Measurements from ENCODE around the gene PEX10.

Gene PEX10

DNA sequence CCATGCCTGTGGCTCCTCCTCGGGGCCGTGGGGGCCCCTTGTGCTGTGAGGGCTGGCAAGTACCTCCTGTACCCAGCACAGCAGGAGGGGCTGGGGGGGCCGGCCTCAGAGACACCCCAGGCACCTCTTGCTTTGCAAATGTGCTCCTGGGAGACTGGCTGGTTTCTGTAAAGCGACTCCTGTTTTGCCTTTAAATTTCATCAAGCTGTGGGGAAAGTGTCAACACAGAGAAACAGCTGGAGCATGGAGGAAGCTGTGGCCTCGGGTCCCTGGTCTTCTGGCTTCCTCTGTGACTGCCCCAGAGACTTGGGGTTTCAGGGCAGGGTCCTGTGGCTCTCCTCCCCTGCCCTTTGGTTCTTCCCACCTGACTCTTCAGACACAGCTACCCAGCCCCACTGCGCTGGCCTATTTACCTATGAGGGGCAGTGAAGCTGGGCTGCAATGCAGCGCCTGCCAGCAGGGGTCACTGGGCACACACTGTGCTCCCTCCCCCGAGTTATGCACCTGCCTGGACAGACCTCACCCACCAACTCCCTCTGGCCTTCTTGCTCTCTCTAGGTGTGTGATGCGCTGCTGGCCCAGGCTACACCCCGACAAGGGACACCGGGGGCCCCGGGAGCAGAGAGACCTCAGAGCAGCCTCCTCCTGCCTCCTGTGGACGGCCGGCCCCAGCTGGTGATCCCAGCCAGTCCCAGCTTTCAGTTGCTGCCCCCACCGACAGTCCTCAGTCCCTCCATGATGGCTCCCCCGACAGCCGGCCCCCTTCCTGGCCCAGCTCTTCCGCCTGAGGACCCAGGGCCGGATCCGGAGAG lies 17.6 kb upstream of the PEX10 start:
- peak overlapping the region; percentile 67 for H3K27ac ChIP-seq
- H3K27me3 ChIP-seq, result peaks cover 18% of the 10 kb centered on the region
- no peaks in the 10 kb centered on the region for H4K20me1 ChIP-seq
- H3K9me3 ChIP-seq, result no peaks in the 10 kb centered on the region
- peak overlapping the region; percentile 30; the same call in 1 of the 2 replicates for H3K9ac ChIP-seq
- H3K4me3 ChIP-seq, result 0 out of 2 replicates have a peak overlapping the region, but pooled peaks have one; percentile 4
- peak overlapping the region; percentile 84 for H3K4me2 ChIP-seq
- TF ChIP-seq Cebpa-rat (IDR thresholded peaks at IDR 0.05), result no peak
- no peaks in the 10 kb centered on the region for H3K36me3 ChIP-seq
- peaks cover 81% of the 10 kb centered on the region for H3K4me1 ChIP-seq

DNA sequence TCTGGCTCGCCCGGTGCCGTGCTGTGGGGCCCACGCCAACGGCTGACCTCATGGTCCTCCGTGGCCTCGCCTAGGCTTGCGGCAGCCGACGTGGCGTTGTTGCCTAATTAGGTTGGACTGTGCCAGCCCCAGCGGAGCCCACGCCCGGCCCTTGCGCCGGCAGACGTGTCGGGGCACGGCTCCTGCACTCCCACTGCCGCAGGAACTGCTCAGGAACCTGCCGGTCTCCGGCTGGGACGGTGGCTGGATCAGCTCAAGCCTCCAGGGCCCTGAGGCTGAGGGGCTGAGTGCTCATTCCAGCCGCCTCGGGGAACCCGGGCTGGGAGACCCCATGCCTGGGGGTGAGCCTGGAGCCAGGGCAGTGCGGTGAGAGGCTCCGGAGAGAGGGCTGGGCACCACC lies 16.1 kb upstream of the PEX10 start:
- H3K27me3 ChIP-seq, result peaks cover 8% of the 10 kb centered on the region
- peaks cover 72% of the 10 kb centered on the region for H3K4me1 ChIP-seq
- peak overlapping the region; percentile 84 for H3K4me2 ChIP-seq
- peak overlapping the region; percentile 67; the same call in 1 of the 2 replicates for H3K27ac ChIP-seq
- no peaks in the 10 kb centered on the region for H3K36me3 ChIP-seq
- no peak overlapping the region for H3K4me3 ChIP-seq
- TF ChIP-seq Cebpa-rat (IDR thresholded peaks at IDR 0.05), result no peak
- H3K9me3 ChIP-seq, result no peaks in the 10 kb centered on the region
- H4K20me1 ChIP-seq, result no peaks in the 10 kb centered on the region
- no peak overlapping the region for H3K9ac ChIP-seq

DNA sequence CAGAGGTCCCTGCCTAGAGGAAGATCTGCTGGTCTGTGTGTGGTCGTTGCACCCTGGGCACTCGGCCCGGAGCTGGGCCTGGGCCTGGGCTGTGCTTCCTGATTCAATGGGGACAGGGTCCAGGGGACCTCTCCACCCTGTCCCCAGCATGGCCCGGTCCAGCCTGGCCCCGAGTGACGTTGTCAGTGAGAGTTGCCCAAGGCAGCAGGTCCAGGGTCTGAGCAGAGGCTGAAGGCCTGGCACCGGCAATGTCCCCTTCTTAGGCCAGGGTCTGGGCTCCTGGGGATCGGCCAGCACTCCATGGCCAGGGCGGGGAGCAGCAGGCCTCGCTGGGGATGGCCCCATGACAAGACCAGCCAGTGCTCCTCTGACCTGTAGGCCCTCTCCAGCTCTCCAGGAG lies 15.6 kb upstream of the PEX10 start:
- Histone ChIP-seq H3K4me3 (no peak overlapping the region), H3K9ac (no peak overlapping the region), H3K27ac (0 out of 2 replicates have a peak overlapping the region, but pooled peaks have one; percentile 13), H3K27me3 (peaks cover 3% of the 10 kb centered on the region; the same call in 1 of the 2 replicates), H3K4me2 (0 out of 2 replicates have a peak overlapping the region, but pooled peaks have one; percentile 9), H3K36me3 (no peaks in the 10 kb centered on the region), H3K4me1 (peaks cover 67% of the 10 kb centered on the region), H4K20me1 (no peaks in the 10 kb centered on the region), H3K9me3 (peaks cover 5% of the 10 kb centered on the region)
- no peak for TF ChIP-seq Cebpa-rat (IDR thresholded peaks at IDR 0.05)

DNA sequence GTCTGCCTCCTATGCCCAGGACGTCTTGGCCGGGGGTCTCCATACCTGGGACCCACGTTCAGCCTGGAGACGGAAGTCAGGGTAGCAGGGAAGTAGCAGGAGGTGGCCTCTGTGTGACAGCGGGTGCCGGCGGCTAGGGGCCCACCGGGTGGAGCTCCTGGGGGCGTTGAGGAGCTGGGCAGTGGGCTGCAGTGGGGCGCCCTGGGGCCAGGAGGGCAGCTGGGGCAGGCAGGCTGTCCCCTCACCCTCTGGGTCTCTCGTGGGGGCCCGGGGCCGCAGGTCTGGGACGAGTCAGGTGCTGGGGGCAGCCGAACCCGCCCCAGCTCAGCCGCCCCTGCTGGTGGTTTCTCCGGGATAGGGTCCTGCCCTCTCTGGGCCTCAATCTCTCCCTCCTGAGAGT lies 14.7 kb upstream of the PEX10 start:
- Histone ChIP-seq H3K4me2 (no peak overlapping the region), H3K9me3 (peaks cover 11% of the 10 kb centered on the region), H3K9ac (no peak overlapping the region), H4K20me1 (no peaks in the 10 kb centered on the region), H3K36me3 (no peaks in the 10 kb centered on the region), H3K4me1 (peaks cover 58% of the 10 kb centered on the region), H3K27me3 (no peaks in the 10 kb centered on the region), H3K4me3 (no peak overlapping the region), H3K27ac (no peak overlapping the region)
- no peak for TF ChIP-seq Cebpa-rat (IDR thresholded peaks at IDR 0.05)

DNA sequence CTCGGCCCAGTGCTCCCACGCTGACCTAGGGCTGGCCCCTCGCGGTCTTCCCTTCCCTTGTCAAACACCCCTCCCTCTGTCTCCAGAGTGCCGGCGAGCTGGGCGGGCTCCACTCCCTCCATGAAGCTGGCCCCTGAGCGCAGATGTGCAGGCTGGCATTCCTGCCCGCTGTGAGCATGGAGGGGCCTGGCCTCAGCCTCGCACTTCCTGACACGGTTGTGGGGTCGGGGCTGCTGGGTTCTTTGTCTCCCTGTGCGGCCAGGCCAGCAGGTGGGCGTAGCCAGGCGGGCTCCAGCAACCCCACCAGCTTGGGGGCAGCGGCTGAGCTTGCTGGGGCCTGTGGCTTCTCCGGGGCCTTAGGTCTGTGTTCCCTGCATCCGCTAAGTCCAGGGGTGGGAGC lies 14.2 kb upstream of the PEX10 start:
- H3K4me1 ChIP-seq, result peaks cover 53% of the 10 kb centered on the region
- no peak for TF ChIP-seq Cebpa-rat (IDR thresholded peaks at IDR 0.05)
- no peak overlapping the region for H3K9ac ChIP-seq
- 0 out of 2 replicates have a peak overlapping the region, but pooled peaks have one; percentile 7 for H3K4me2 ChIP-seq
- H3K27me3 ChIP-seq, result no peaks in the 10 kb centered on the region
- H3K36me3 ChIP-seq, result no peaks in the 10 kb centered on the region
- H3K27ac ChIP-seq, result no peak overlapping the region
- no peak overlapping the region for H3K4me3 ChIP-seq
- peaks cover 11% of the 10 kb centered on the region for H3K9me3 ChIP-seq
- H4K20me1 ChIP-seq, result no peaks in the 10 kb centered on the region

DNA sequence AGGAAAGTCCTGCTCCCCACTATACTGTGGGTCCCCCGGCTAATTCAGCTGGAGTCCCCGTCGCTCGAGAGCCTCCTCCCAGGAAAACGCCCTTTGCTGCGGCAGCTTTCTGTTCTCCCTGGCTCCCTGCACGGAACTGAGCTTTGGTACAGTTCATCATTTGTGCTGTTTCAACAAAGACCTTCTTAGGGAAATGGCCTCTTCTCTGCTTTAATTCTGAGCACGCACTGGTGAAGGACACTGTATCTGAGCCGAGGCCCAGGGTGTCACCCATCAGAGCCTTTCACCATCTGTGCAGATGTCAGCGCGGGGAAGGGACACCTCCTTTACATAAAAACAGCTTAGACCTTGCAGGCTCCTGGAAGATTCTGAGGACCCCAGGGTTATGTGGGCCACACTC lies 13.5 kb upstream of the PEX10 start:
- H3K9me3 ChIP-seq, result peaks cover 11% of the 10 kb centered on the region
- no peaks in the 10 kb centered on the region for H3K27me3 ChIP-seq
- TF ChIP-seq Cebpa-rat (IDR thresholded peaks at IDR 0.05), result no peak
- no peak overlapping the region for H3K27ac ChIP-seq
- peak overlapping the region; percentile 7; the same call in 1 of the 2 replicates for H3K4me2 ChIP-seq
- no peak overlapping the region for H3K4me3 ChIP-seq
- H3K36me3 ChIP-seq, result no peaks in the 10 kb centered on the region
- H4K20me1 ChIP-seq, result no peaks in the 10 kb centered on the region
- no peak overlapping the region for H3K9ac ChIP-seq
- H3K4me1 ChIP-seq, result peaks cover 48% of the 10 kb centered on the region

DNA sequence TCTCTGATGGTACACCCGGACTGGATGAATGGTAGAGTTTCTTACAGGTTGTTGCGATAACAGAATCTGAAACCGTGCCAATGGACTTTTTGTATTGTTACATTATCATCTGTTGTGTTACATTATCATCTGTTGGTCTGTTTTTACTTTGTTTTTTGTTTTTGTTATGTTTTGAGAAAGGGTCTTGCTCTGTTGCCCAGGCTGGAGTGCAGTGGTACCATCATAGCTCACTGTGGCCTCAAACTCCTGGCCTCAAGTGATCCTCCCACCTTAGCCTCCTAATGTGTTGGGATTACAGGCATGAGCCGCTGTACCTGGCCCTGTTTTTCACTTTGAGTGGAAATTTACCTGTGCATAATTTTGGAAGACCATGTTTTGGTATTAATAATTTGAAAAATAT lies 10.2 kb upstream of the PEX10 start:
- Histone ChIP-seq H3K4me1 (peaks cover 23% of the 10 kb centered on the region; the same call in 1 of the 2 replicates), H3K4me3 (no peak overlapping the region), H4K20me1 (no peaks in the 10 kb centered on the region), H3K9me3 (peaks cover 11% of the 10 kb centered on the region), H3K27me3 (no peaks in the 10 kb centered on the region), H3K9ac (no peak overlapping the region), H3K4me2 (no peak overlapping the region), H3K27ac (no peak overlapping the region), H3K36me3 (no peaks in the 10 kb centered on the region)
- no peak for TF ChIP-seq Cebpa-rat (IDR thresholded peaks at IDR 0.05)

DNA sequence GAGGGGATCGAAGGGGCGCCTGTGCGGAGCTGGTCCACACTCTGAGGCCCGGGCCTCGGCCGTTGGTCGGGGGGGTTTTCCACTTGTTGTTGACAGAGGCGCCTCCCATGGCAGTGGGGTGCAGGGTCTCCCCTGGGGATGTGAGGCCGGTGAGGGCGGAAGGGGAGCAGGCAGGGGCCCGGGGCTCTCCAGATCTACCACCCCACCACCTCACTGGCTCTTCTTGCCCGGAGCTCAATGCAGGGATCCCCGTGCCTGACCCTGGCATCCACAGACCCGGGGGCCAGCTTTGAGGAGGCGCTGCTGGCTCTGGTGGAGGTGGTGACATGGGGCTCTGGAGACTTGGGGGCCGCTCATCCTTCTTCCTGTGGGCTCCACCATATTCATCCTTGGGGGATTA lies 7.1 kb upstream of the PEX10 start:
- no peak overlapping the region for H3K27ac ChIP-seq
- peaks cover 41% of the 10 kb centered on the region for H3K4me1 ChIP-seq
- H3K36me3 ChIP-seq, result no peaks in the 10 kb centered on the region
- H3K4me2 ChIP-seq, result no peak overlapping the region
- H3K4me3 ChIP-seq, result no peak overlapping the region
- peaks cover 3% of the 10 kb centered on the region; the same call in 1 of the 2 replicates for H3K27me3 ChIP-seq
- peaks cover 11% of the 10 kb centered on the region for H3K9me3 ChIP-seq
- no peaks in the 10 kb centered on the region for H4K20me1 ChIP-seq
- no peak for TF ChIP-seq Cebpa-rat (IDR thresholded peaks at IDR 0.05)
- H3K9ac ChIP-seq, result no peak overlapping the region

DNA sequence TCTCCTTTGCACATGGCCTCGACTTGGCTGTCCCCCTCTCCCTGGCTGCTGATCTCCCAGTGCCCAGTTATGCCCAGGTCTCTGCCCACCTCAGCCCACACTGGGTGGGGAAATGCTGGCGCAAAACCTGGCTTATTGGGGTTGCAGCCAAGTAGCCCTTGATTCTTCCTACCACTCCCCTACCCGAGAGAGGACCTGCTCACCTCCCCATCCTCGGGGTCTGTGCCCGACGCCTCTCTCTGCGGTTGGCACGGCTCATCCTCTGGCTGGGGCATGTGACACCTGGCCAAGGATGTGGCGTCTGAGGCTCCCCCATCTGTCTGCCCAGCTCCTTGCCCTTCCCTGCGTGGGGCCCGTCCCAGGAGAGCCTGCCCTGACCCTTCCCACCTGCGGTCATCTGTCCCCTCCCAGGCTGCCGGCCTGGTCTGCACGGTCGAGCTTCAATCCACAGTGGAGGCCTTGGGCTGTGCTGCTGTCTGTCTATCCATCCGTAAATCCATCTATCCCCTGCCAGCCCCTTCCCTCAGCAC lies 6.5 kb upstream of the PEX10 start:
- Histone ChIP-seq H3K9ac (no peak overlapping the region), H3K4me2 (no peak overlapping the region), H4K20me1 (no peaks in the 10 kb centered on the region), H3K9me3 (peaks cover 11% of the 10 kb centered on the region), H3K4me3 (no peak overlapping the region), H3K4me1 (peaks cover 42% of the 10 kb centered on the region), H3K27me3 (peaks cover 3% of the 10 kb centered on the region; the same call in 1 of the 2 replicates), H3K27ac (no peak overlapping the region), H3K36me3 (no peaks in the 10 kb centered on the region)
- TF ChIP-seq Cebpa-rat (IDR thresholded peaks at IDR 0.05), result no peak

DNA sequence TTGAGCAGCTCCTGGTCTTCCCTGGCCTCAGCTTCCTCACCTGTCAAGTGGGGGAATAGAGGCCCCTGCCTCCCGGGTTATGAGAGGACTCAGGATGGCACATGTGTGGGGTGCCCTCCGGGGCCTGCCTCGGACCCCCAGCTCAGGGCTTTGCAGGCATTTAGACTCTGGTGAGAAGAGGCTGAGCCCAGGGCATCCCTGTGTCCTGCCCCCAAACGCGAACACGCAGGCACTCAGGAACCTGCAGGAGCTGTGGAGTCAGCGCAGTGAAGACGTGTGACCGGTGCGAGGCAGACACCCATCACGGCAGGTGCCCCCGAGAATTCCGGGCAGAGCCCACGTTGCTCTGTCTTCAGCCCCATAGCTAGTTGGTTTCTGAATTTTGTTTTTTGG lies 5.5 kb upstream of the PEX10 start:
- Histone ChIP-seq H3K9ac (no peak overlapping the region), H3K27me3 (peaks cover 3% of the 10 kb centered on the region; the same call in 1 of the 2 replicates), H4K20me1 (no peaks in the 10 kb centered on the region), H3K9me3 (0 out of 2 replicates have a peak, but pooled peaks cover 5% of the 10 kb centered on the region), H3K4me1 (peaks cover 52% of the 10 kb centered on the region), H3K27ac (no peak overlapping the region), H3K4me3 (no peak overlapping the region), H3K36me3 (no peaks in the 10 kb centered on the region), H3K4me2 (no peak overlapping the region)
- TF ChIP-seq Cebpa-rat (IDR thresholded peaks at IDR 0.05), result no peak
